VCaP (cell line): Measurements from ENCODE around the gene MFF.

Source experiments
- H3K27ac ChIP-seq: fragments of 450-650 bp; 2 replicates; pipeline ENCODE4 v1.5.1; 2017
- TF ChIP-seq, protein P1 (sequence below): fragments of 450-650 bp; conservative IDR thresholded peaks from 2 replicates; pipeline ENCODE4 v1.5.1; 2017; ENCODE audit warnings: mild to moderate bottlenecking, moderate library complexity

The MFF gene

DNA sequence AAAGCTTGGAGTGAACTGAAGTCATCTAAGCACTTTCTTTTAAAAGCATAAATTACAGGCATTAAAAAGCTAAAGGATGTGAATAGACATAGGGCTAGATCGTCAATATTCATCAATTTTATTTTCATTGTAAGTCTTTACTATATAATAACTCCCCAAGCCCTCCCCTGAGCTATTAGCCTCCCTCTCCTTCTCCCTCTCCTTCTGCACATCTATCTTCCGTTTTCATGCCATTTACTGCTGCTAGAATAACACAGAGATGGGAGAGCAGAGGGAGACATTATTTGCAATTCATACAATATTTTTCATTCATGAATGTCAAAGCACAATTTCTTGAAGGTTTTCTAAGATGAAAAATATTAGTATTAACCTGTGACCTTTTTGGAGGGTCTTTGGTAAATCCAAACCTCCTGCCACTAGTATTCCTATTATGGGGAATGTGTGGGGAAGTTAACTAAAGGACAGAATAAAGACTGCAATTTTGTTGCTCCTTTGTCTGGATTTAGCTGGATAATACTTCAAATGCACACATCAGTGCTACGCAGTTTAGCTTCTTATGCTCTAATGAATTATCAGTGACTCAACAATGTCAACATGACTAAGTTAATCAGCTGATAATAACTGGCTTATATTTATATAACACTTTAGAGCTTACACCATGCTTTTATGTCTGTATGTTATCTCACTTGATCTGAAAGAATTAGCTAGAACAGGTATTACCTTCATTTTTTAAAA lies 28.2 kb upstream of the MFF start:
- no peak overlapping the region for H3K27ac ChIP-seq
- TF ChIP-seq, protein P1, sequence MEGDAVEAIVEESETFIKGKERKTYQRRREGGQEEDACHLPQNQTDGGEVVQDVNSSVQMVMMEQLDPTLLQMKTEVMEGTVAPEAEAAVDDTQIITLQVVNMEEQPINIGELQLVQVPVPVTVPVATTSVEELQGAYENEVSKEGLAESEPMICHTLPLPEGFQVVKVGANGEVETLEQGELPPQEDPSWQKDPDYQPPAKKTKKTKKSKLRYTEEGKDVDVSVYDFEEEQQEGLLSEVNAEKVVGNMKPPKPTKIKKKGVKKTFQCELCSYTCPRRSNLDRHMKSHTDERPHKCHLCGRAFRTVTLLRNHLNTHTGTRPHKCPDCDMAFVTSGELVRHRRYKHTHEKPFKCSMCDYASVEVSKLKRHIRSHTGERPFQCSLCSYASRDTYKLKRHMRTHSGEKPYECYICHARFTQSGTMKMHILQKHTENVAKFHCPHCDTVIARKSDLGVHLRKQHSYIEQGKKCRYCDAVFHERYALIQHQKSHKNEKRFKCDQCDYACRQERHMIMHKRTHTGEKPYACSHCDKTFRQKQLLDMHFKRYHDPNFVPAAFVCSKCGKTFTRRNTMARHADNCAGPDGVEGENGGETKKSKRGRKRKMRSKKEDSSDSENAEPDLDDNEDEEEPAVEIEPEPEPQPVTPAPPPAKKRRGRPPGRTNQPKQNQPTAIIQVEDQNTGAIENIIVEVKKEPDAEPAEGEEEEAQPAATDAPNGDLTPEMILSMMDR, result no peak

DNA sequence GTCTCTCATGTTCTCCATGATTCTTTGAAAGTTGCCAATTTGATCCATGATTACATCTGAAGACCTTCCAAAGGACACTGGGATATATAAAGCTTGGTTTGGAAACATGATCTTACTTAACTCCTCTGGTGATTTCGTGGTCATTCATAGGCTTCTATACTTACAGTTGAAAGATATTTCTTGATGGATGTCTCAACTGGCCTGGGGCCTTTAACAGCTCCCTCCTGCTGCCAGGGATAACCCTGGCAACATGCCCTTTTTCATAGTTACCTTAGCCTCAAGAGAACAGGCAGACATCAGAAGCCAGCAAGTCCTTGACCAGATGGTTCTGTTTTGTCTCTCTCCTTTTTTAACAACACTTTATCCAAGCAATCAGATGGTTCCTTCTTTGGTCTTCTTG lies 23.5 kb upstream of the MFF start:
- H3K27ac ChIP-seq, result no peak overlapping the region
- TF ChIP-seq, protein P1, result no peak

GRCh38 chr2:227308784-227309183 lies 16.3 kb upstream of the MFF start:
- no peak overlapping the region for H3K27ac ChIP-seq
- TF ChIP-seq, protein P1, result no peak

- H3K27ac ChIP-seq, result no peak overlapping the region
- TF ChIP-seq, protein P1, result no peak
Measured at GRCh38 chr2:227310756-227311110, 14.3 kb upstream of the MFF start.

- TF ChIP-seq, protein P1, result no peak
- no peak overlapping the region for H3K27ac ChIP-seq
Measured at GRCh38 chr2:227311861-227312506, 13.1 kb upstream of the MFF start.

DNA sequence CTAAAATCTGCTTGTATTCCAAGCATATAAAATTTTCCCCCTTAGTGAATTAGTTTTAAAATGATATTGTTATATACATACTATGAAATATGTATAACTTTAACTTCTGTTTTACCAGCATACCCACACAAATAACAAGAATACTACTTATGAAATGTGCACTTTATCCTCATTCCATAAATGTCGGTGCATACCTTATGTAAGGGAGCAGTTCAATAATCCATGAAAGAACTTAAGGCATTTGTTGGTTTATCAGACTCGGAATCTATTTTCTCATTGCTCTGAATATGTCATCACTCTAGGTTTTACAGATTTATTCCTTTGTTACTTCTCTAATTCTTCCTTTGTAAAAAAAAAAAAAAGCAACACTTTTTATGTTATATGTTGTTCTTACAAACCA lies 12.5 kb upstream of the MFF start:
- no peak overlapping the region for H3K27ac ChIP-seq

DNA sequence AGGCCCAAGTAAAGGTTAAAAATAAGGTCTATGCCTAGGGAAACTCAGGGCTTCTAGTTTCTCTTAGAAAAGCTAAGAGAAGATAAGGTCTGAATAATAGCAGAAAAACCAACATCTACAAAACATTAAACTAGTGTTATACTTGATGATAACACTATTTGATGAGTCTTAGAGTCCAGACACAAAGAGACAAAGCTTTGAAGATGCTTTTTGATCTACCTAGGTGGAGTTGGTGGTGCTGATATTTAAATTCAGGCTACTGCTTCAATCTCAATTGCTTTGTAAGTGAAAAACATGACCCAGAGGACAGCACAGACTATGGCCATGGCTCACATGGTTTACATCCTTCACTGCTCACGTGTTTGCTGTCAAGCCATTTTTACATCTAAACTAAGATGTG lies 11.7 kb upstream of the MFF start:
- TF ChIP-seq, protein P1, result no peak
- H3K27ac ChIP-seq, result no peak overlapping the region

More for the DNA sequence above, 12.5 kb upstream of the MFF start:
- TF ChIP-seq, protein P1, result no peak
